MCF 10A (cell line): Measurements from ENCODE around the gene COG8. TPM values are rescaled to one million over a fixed set of nuclear protein-coding genes. Genes with fewer than 3 reads are reported as not detected.

Source experiments
- BruUV-seq: library from RNA; stranded (reverse); fragments of 400-500 nt; replicated peaks from 2 replicates; lab custom pipeline; 2021; lab: Mats Ljungman, UMichigan
- CTCF ChIA-PET: fragments of 300-600 bp; sonication (Branson Sonifier 250); formaldehyde crosslinking; extraction: SDS; loops from one replicate; lab custom pipeline; 2021; ENCODE audit warnings: antibody characterized with exemption, inconsistent platforms; lab: Yijun Ruan, JAX
- POLR2A ChIA-PET: fragments of 300-600, 350-650 bp; sonication (Branson Sonifier 250); formaldehyde crosslinking; extraction: SDS; loops from one replicate; lab custom pipeline; 2020; ENCODE audit warnings: antibody characterized with exemption, inconsistent platforms; lab: Yijun Ruan, JAX
- DNase-seq: peaks from one replicate; pipeline ENCODE4 v3.0.0-alpha.2; 2018; ENCODE audit not compliant: unreplicated experiment
- H3K27ac Mint-ChIP-seq: one replicate; pipeline ENCODE4 v1.8.0; 2022; ENCODE audit warnings: mild to moderate bottlenecking, low read depth, mixed read lengths; ENCODE audit not compliant: unreplicated experiment
- H3K27me3 Mint-ChIP-seq: one replicate; pipeline ENCODE4 v1.8.0; 2022; ENCODE audit warnings: mixed read lengths; ENCODE audit not compliant: insufficient read depth, unreplicated experiment
- H3K36me3 Mint-ChIP-seq: one replicate; pipeline ENCODE4 v1.8.0; 2022; ENCODE audit warnings: mild to moderate bottlenecking, moderate library complexity, mixed read lengths; ENCODE audit not compliant: insufficient read depth, unreplicated experiment
- H3K4me1 Mint-ChIP-seq: one replicate; pipeline ENCODE4 v1.8.0; 2022; ENCODE audit warnings: mixed read lengths; ENCODE audit not compliant: insufficient read depth, unreplicated experiment
- H3K4me3 Mint-ChIP-seq: one replicate; pipeline ENCODE4 v1.8.0; 2022; ENCODE audit warnings: mild to moderate bottlenecking, moderate library complexity, mixed read lengths; ENCODE audit not compliant: unreplicated experiment
- H3K9me3 Mint-ChIP-seq: one replicate; pipeline ENCODE4 v1.8.0; 2022; ENCODE audit warnings: mixed read lengths; ENCODE audit not compliant: unreplicated experiment
- intact Hi-C: fragments of 100-400 bp; cut with micrococcal nuclease; formaldehyde crosslinking; loops from 2 replicates; pipeline ENCODE4 v1.14.1; 2022
- total RNA-seq: library from RNA; stranded (reverse); gene quantifications from 2 replicates; pipeline ENCODE4 v1.2.3, GENCODE V29; 2022
- TF ChIP-seq, protein P1 (sequence below): fragments of 200-600 bp; IDR thresholded peaks from one replicate; pipeline ENCODE4 v1.8.0; 2022; ENCODE audit warnings: antibody characterized with exemption, mild to moderate bottlenecking; ENCODE audit not compliant: unreplicated experiment

COG8 gene
- total RNA-seq, 1 experiment from 2014 or later, result 29.3 TPM

DNA sequence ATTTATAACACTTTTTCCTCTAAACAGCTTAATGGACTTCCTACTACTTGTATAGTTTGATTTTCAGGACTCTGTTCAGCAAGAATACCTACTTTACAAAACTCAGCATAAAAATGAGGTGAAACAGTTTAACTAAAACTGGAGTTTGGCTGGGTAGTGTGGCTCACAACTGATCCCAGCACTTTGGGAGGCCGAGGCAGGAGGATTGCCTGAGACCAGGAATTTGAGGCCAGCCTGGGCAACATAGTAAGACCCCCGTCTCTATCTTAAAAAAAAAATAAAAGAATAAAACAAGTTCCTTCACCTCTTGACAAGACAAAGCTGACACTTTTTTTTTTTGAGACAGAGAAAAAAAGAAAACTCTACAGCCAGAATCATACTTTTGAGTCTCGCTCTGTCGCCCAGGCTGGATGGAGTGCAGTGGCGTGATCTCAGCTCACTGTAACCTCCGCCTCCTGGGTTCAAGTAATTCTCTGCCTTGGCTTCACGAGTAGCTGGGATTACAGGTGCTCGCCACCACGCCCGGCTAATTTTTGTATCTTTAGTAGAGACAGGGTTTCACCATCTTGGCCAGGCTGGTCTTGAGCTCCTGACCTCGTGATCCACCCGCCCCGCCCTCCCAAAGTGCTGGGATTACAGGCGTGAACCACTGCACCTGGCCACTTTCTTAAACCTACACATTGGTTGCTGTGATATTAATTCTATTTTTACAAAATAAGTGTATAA lies 11.6 kb downstream of the COG8 start:
- ChIA-PET CTCF (interaction anchor here (0.5 to 0.6 kb wide), 4 partner anchors 16 to 1951 kb away, joined by 3 to 6 read pairs (median 4); no protein-coding TSS in a partner anchor), POLR2A (interaction anchor here (0.7 to 9.0 kb wide), 5 partner anchors 12 to 237 kb away, joined by 3 to 114 read pairs (median 4); partner anchors contain the start of genes CHTF8, COG8, NIP7 and UTP4)
- Mint-ChIP-seq H3K4me1 (peaks cover 24% of the 10 kb centered on the region), H3K27ac (no peak overlapping the region), H3K4me3 (peak overlapping the region; percentile 81), H3K9me3 (no peaks in the 10 kb centered on the region), H3K36me3 (peaks cover 81% of the 10 kb centered on the region), H3K27me3 (no peaks in the 10 kb centered on the region)
- TF ChIP-seq, protein P1, sequence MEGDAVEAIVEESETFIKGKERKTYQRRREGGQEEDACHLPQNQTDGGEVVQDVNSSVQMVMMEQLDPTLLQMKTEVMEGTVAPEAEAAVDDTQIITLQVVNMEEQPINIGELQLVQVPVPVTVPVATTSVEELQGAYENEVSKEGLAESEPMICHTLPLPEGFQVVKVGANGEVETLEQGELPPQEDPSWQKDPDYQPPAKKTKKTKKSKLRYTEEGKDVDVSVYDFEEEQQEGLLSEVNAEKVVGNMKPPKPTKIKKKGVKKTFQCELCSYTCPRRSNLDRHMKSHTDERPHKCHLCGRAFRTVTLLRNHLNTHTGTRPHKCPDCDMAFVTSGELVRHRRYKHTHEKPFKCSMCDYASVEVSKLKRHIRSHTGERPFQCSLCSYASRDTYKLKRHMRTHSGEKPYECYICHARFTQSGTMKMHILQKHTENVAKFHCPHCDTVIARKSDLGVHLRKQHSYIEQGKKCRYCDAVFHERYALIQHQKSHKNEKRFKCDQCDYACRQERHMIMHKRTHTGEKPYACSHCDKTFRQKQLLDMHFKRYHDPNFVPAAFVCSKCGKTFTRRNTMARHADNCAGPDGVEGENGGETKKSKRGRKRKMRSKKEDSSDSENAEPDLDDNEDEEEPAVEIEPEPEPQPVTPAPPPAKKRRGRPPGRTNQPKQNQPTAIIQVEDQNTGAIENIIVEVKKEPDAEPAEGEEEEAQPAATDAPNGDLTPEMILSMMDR, result no peak
- no peak for DNase-seq
- intact Hi-C loops, result no loop called here
- BruUV-seq, result no TSS peak

DNA sequence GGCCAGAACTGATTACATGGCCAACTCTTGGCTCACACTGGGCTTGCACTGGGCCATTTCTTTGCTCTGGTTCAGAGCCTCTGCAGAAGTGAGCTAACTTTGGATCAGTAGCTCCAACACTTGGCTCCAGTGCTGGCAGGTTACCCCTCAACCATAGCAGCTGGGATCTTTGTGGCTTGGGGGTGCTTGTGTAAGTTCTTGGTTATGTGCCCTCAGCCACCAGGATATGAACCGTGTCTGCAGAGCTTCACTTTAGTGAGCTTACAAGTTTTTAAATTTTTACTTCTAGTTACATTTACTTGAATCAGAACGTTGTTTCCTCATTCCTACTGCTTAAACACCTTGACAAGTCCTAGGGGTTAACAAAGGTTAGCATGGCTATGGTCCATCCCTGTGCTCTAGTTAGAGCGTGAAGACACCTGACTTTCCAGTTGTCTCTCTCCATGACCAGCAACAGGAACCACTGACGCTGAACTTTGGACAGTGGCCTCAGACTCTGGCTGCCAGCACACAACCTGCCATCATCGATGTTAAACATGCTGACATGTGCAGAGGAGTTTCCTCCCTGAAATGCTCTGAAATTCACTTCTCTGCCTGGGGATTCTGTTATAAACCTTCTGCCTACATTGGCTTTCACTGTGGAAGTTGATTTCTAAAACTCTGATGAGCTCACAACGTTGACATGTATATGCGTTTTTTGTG lies 13.0 kb downstream of the COG8 start:
- TF ChIP-seq, protein P1, result no peak
- DNase-seq, result no peak
- peaks cover 24% of the 10 kb centered on the region for H3K4me1 Mint-ChIP-seq
- no peaks in the 10 kb centered on the region for H3K9me3 Mint-ChIP-seq
- H3K4me3 Mint-ChIP-seq, result peak overlapping the region; percentile 31
- no peaks in the 10 kb centered on the region for H3K27me3 Mint-ChIP-seq
- no TSS peak for BruUV-seq
- intact Hi-C loops, result no loop called here
- no peak overlapping the region for H3K27ac Mint-ChIP-seq
- peaks cover 81% of the 10 kb centered on the region for H3K36me3 Mint-ChIP-seq
- CTCF ChIA-PET, result interaction anchor here (0.6 to 2.1 kb wide), 5 partner anchors 16 to 202 kb away, joined by 3 to 12 read pairs (median 3); no protein-coding TSS in a partner anchor
- POLR2A ChIA-PET, result interaction anchor here (0.6 to 9.0 kb wide), 4 partner anchors 11 to 530 kb away, joined by 3 to 114 read pairs (median 39); partner anchors contain the start of genes COG8, NIP7 and VPS4A

GRCh38 chr16:69325784-69326171 lies 13.6 kb downstream of the COG8 start:
- Mint-ChIP-seq H3K9me3 (no peaks in the 10 kb centered on the region), H3K36me3 (peaks cover 87% of the 10 kb centered on the region), H3K4me3 (no peak overlapping the region), H3K27me3 (no peaks in the 10 kb centered on the region), H3K27ac (no peak overlapping the region), H3K4me1 (peaks cover 24% of the 10 kb centered on the region)
- CTCF ChIA-PET, result interaction anchor here (0.6 to 2.1 kb wide), 4 partner anchors 15 to 796 kb away, joined by 3 to 12 read pairs (median 4); no protein-coding TSS in a partner anchor
- no peak for DNase-seq
- POLR2A ChIA-PET, result interaction anchor here (0.6 to 9.0 kb wide), 6 partner anchors 10 to 445 kb away, joined by 3 to 114 read pairs (median 4); partner anchors contain the start of genes COG8, NIP7 and VPS4A
- TF ChIP-seq, protein P1, result no peak
- no TSS peak for BruUV-seq
- intact Hi-C loops, result no loop called here
